HL-60/S4 treated with phorbol 12-myristate 13-acetate at 8.2 ng/mL for 4 days and 3 days (cell line): ENCODE data around the gene NME9.

Experiments
- in situ Hi-C: fragments of 300-500 bp; cut with MboI; formaldehyde crosslinking; loops from 2 replicates; pipeline ENCODE4 v1.15.0; 2022; ENCODE audit warnings: low sequenced_read_pairs

NME9 gene

GRCh38 chr3:138284957-138285477 lies 44.6 kb downstream of the NME9 start:
- in situ Hi-C loops = no loop called here

GRCh38 chr3:138284079-138284478 lies 45.6 kb downstream of the NME9 start:
- in situ Hi-C loops = no loop called here

DNA sequence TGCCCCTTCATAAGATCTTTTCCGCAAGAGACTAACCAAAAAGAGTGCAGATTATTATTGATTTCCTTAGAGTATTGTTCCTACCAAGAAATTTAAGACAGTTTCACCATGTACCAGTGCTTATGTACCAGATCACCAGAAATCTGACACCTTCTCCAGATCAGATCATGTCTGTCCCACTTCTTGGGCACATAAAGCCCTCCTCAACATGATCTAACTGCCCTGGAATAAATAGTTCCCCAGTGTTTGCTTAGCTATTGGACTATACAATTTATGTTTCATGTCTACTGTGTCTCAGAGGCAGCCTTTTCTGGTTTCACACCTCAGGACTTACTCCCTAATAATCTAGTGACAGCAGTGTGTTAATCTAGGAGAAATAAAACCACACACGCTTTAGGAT lies 46.8 kb downstream of the NME9 start:
- in situ Hi-C loops = no loop called here

- in situ Hi-C loops = no loop called here
Measured at GRCh38 chr3:138281561-138281960, 48.1 kb downstream of the NME9 start.

- in situ Hi-C loops = no loop called here
Measured at GRCh38 chr3:138271189-138271794, 58.4 kb downstream of the NME9 start.

DNA sequence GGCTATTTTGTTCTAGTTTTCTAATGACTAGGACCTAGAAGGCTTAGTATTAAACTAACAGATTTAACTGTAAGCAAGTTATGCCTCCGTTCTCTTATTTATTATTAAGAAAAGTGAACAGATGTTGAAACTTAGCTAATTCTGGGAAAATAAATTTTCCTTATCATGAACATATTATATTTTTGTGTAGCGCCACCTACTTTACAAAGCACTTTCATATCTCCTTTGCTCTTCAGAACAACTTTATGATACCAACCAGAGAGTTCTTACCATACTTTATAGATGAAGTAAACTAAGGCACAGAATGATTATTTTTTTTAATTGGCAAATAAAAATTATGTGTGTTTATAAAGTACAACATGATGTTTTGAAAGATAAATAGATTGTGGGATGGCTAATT lies 59.4 kb downstream of the NME9 start:
- in situ Hi-C loops = no loop called here

DNA sequence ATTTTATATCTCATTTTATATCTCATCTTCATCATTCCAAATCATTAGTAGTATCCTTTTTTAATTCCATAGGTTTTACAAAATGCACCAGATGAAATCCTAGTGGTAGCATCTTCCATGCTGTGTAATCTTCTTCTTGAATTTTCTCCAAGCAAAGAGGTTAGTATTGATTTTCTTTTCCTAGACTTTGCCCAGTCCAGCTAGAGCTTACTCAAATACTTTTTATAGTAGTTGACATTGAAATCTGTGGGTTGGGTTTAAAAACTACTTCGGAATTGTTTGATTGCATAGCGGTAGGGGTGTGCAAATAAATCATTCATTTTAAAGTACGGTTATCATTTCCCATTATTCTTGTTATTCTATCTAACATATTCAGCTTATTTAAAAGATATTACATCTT lies 62.6 kb downstream of the NME9 start:
- in situ Hi-C loops = no loop called here

DNA sequence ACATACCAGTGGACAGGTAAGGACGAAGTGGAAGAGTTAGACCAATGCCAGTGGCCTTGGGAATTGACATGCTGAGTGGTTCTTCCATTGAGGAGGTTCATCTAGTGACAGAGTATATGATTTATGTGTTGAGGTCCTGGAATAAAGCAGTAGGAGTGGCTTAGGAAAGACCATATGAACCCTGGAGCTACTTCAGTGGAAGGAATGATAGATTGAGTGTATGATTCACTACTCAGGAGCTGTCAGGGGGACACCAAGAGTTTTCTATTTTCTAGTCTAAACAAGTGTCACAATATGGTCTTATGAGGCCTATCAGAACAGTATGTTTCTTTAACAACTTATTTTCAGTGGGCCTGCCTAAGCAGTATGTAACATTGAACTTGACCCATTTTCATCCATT lies 63.9 kb downstream of the NME9 start:
- in situ Hi-C loops = no loop called here

GRCh38 chr3:138263104-138263503 lies 66.5 kb downstream of the NME9 start:
- in situ Hi-C loops = no loop called here

DNA sequence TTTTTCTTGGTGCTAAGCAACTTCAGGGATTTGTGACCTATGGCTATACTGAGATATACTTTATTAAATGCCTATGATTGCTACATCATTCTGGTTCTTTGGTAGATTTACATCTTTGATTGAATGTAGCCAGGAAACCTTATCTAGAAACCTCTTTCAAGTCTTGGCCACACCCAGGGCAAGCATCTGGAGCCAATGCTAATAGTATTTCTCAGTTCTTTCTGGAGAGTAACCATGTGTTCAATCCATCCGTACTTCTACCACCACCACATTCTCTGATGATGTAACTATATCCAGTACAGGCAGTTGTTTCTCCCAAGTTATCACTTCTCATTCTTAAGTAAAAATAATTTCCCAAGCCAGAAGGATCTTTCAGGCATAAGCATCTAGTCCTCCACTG lies 69.0 kb downstream of the NME9 start:
- in situ Hi-C loops = no loop called here

- in situ Hi-C loops = no loop called here
Measured at GRCh38 chr3:138259126-138259525, 70.5 kb downstream of the NME9 start.

GRCh38 chr3:138257986-138258385 lies 71.7 kb downstream of the NME9 start:
- in situ Hi-C loops = no loop called here

DNA sequence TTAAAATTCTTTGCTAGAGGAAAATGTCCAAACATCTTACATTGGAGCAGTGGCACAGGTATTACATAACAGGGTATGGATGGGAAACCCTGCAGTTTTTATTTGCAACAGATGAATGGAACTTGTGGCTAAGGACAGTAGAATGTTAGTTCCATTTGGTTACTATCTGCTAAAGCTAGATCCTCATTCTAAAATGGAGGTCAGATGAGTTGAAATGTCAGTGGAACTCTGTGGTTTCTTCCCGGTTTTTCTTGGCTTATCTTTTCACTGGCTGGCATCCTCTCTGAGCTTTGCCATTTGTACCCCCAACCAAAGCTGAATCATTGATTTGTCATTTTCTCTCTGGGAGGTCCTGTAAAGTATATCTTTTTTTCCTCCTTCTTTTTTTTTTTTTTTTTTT lies 73.6 kb downstream of the NME9 start:
- in situ Hi-C loops = no loop called here

- in situ Hi-C loops = no loop called here
Measured at GRCh38 chr3:138254216-138254615, 75.4 kb downstream of the NME9 start.

- in situ Hi-C loops = no loop called here
Measured at GRCh38 chr3:138253609-138254008, 76.0 kb downstream of the NME9 start.
